GM19193 (cell line): ENCODE measurements around the gene ZNF621.

Experiments used
- POLR2A ChIP-seq: IDR thresholded peaks from 4 replicates; pipeline ENCODE4 v1.6.1; 2011; ENCODE audit not compliant: insufficient read depth, insufficient read length; ENCODE audit errors: extremely low read depth

ZNF621 gene

DNA sequence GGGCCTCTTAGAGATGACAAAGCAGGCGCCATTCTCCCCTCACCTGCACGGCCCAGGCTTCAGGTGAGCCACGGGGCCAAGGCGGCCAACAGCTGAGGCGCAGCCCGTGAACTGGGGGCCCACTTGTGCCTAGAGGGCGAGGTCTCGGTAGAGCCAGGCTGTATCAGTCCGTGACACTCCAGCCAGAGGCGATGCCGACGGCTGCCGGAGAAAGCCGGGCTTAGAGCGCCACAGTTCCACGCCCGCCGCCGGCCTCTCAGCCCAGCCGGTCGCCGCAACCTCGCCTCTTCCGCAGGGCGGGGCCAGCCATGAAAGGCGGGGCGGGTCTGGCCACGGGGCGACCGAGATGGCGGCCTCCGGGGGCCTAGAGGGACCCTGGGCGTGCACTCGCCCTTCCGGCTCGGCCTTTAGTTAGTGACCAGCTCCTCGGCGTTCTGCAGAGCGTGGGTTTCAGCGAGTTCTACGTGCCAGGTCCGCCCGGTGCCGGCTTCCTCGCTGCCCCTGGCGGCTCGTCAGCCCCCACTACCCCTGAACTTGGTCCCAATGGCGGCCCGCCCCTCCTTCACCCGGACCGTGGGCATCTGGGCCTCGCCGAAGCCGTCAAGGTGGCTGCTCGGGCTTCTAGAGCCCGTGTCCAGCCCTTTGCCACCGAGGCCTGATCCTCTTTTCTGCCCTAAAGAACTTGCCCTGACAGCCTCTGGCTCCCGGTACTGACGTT, at the start of gene ZNF621:
Gene ZNF621, plus strand, starts transcription at position 393 of the 718 bp plus-strand sequence. CDS start 881 bp downstream, outside the sequence.
- TF ChIP-seq POLR2A = peak; percentile 96

DNA sequence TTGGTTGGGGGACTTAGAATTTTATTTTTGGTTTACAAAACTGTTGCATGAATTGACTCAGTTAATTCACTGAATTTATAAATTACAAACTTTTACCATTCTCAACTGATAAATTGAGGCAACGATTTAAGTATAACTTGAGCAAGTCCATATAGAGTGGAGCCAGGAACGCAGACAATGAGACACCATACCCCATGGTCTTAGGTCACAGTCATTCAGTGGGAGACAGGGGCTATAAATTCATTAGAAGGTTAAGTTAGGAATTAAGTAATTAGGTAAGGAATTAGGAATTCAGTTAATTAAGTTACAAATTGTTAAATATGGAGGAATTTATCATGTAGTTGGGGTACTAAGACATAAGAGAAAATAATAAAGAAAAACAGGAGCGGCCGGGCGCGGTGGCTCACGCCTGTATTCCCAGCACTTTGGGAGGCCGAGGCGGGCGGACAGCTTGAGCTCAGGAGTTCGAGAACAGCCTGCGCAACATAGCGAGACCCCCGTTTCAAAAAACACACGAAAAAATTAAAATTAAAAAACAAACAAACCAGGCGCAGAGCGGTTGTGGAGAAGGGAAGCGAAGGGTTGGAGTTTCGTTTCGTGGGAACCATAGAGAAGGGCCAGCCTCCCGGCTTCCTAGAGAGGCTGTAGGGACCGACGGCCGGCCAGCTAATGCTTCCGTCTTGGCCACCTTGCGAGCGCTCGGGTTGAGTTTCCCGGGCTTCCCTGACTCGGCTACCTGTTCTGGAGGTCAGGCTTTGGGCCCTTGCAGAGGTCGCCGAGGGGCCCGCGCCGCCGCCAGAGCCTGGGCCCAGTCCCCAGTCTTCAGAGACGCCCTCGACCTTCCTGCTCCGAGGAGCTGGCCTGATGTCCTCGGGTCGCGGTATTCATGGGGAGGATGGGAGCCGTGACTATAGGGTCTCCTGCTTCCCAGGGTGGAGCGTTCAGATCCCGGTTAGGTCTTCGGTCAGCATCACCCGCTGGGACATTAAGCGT, 48.0 kb upstream of the ZNF621 start, which contains the start of gene ZNF619:
Gene ZNF619, plus strand, starts transcription at position 645 of the 993 bp plus-strand sequence. CDS start 858 bp downstream, outside the sequence.
- TF ChIP-seq POLR2A = peak; percentile 76

DNA sequence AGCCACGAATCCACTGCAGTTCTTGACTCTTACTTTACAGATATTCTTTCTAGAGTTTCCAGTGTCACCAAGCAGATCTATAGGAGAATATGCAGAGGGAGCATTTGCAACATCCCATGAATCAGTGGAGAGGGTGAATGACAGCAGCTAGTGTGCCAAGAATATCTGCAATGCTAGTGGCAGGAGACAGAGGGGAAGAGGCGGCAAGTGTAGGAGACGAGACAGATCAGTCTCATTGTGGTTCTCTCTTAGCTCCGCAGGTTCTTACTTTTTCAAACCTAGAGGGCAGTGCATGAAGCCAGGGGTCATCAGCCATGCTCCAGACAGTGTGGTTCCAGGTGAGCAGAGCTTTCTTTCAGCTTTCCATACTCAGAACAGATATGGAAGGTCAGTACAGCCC, 47.1 kb upstream of the ZNF621 start:
- no peak for TF ChIP-seq POLR2A

DNA sequence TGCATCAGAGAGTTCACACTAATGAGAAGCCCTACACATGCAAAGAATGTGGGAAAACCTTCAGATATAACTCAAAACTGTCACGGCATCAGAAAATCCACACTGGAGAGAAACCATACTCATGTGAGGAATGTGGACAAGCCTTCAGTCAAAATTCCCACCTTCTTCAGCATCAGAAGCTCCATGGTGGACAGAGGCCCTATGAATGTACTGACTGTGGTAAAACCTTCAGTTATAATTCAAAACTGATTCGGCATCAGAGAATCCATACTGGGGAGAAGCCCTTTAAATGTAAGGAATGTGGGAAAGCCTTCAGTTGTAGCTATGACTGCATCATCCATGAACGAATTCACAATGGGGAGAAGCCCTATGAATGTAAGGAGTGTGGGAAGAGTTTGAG, 37.6 kb upstream of the ZNF621 start:
- no peak for TF ChIP-seq POLR2A

DNA sequence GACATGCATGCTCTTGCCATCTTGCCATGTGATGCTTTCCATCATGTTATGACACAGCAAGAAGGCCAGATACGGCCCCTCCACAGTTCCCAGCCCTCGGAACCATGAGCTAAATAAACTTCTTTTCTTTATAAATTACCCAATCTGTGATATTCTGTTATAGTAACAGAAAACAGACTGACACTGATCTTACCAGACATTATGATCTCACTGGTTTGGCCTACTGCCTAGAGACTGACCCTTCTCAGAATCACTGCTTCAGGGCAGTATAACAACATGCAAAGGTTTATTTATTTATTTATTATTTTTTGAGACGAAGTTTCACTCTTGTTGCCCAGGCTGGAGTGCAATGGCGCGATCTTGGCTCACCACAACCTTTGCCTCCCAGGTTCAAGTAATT, 33.8 kb upstream of the ZNF621 start:
- TF ChIP-seq POLR2A = no peak

DNA sequence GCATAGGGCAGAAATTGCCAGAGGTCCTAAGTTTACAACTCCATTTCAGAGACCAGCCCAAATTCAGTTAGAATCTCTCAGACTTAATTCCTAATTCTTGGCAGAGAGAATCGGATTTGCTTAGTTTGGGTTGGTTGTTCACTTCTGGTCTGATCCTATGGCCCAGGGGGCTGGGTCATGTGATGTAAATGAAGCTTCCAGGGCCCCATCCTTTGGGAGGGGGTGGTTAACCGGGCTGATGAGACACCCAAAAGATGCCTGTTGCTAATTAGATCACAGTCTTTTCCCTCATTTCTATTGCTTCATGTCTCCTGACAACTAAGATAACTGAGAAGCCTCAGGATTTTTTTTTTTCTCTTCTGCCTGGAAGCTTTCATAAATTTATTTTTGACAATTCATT, 30.1 kb upstream of the ZNF621 start:
- no peak for TF ChIP-seq POLR2A

DNA sequence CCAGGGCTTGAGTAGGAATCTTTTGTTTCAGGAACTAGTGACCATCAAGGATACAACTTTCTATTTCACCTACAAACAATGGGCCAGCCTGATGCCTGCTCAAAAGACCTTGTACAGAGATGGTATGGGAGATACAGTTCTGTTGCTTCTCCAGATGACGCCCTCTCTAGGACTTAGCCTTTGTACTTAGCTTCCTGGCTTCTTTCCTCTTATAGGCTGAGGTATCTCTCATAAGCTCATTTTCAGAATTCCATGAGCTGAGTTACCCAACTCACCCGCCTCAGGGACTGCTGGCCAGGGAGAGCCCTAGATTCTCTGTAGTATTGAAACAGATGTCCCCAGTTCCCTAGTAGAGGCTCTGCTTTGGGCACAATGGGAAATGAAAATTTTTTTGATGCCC, 27.5 kb upstream of the ZNF621 start:
- no peak for TF ChIP-seq POLR2A

DNA sequence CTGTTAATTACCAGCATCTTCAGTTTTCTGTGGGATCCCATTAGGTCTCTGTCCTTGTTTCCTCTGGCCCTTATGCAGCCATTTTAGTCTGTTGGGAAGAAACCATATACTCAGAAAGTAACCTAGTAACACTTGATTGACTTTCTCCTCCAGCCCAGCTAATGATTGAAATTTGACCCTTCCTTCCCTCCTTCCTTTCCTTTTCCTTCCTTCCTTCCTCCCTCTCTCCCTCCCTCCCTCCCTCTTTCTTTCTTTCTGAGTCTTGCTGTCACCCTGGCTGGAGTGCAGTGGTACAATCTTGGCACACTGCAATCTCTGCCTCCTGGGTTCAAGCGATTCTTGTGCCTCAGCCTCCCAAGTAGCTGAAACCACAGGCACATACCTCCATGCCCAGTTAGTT, 24.8 kb upstream of the ZNF621 start:
- TF ChIP-seq POLR2A = no peak

DNA sequence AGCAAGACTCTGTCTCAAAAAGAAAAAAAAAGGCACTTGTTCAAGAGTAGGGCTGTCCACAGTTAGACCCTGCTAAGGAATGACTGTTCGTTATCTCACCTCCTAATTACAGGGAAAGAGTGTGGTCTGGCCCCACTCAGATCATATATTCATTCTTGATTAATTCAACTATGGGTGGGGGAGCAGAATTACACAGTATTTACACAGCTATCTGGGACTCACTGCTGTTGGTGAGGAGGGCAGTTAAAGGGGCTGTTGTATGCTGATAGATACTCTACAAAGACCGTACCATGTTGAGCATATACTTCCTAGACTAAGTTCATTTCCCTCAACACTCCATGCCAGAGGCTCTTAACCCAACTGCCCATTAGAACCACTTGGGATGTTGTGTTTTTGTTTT, 22.7 kb upstream of the ZNF621 start:
- no peak for TF ChIP-seq POLR2A

DNA sequence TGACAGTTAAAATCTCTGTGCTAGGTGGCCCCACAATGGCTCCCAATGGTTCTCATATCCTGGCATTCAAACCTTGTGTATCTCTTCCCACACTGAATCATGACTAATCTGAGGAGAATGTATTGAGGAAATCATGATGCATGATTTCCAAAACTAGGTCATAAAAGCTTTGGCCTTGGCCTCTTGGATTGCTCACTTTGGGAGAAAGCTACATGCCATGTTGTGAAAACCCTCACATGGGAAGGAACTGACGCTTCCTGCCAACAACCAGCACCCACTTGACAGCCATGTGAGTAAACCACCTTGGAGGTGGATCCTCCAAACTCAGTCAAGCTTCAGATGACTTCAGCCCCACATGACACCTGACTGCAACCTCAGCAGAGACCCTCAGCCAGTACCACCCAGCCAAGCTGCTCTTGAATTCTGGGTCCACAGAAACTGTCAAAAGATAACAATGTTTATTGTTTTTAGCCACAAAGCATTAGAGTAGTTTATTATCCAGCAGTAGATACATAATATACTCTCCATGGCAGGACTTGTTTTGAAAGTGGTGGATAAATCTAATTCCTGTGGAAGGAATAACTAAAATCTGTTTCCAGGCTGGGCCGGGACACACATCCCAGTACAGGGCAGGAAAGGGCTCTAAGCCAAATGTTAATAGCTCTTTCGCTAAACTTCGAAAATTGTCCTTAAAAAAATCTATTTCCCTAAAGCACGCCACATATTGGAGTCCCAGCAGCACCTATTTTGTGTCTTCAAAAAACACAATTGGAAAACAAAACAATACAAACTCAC, 19.9 kb upstream of the ZNF621 start:
- no peak for TF ChIP-seq POLR2A

DNA sequence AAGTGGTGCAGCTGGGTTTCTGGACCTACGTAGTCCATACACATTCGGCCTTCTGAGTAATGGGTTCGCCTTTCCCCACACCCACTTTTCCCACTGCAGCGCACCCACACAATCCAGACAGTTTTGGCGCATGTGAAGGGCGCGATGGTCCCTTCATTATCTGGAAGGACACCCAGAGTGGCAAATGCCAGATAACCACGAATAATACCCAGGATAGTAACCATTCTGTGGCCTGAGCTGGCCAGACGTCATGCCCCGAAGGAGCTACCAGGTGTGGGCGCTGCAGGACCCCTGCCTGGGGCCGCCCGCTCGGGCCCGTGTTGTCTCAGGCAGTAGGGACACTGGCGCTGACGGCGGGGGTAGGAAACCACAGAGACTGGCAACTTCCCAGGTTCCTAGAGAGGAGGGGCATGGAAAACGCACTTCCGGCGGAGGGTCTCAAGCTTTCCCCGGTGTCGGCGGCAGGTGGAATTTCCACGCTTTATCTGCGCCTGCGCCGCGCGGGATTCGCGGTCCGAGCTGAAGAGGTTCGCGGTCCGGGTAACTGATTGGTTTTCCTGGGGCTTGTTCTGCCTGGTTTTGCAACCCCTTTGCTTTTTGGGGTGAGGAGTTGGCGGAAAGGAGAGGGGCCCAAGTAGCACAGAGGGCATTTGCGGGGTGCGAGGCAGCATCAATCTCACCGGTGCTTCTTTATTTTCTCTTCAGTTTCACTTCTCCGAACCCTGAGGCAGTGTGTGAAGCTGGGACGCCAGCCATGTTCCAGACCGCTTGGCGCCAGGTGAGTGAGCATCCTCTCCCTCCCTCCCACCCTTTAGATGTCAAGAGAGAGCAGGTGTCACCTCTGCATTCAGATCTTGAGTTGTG, 18.9 kb upstream of the ZNF621 start, which contains the start of gene ZNF620:
Gene ZNF620, plus strand, starts transcription at position 441 of the 864 bp plus-strand sequence. Its CDS starts 314 bp downstream, at position 755.
- peak; percentile 65 for TF ChIP-seq POLR2A

DNA sequence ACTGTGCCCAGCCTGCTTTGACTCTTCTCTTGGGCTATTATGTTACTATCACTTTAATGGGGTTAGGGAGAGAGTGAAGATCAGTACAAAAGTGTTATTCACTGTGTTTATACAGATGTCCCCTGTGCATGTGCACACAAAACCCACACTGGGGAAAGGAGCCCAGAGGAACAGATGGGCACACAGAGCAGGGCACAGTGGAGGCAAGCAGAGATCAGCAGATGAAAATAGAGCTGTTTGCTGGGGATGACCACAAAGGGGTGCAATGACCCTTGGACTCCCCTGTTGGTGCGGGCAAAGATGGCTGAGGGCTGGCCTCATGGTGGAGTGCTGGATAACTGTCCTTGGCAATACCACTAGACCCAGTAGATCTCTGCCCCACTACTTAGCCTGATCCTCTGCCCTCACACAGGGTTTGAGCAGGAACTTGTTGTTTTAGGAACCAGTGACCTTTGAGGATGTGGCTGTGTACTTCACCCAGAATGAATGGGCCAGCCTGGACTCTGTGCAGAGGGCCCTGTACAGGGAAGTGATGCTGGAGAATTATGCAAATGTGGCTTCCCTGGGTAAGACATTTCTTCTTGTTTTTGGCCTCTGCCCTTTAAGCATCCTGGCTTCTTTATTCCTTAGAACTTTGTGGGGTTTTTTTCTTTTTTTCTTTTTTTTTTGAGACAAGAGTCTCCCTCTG, 13.6 kb upstream of the ZNF621 start:
- TF ChIP-seq POLR2A = no peak

DNA sequence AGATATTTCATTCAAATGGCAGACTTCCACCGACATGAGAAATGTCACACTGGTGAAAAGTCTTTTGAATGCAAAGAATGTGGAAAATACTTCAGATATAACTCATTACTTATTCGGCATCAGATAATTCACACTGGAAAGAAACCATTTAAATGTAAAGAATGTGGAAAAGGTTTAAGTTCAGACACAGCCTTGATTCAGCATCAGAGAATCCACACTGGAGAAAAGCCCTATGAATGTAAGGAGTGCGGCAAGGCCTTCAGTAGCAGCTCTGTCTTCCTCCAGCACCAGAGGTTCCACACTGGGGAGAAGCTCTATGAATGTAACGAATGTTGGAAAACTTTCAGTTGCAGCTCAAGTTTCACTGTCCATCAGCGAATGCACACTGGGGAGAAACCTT, 8.6 kb upstream of the ZNF621 start:
- TF ChIP-seq POLR2A = no peak
